ENCODE data around the gene NTN1. TPM values are rescaled to one million over a fixed set of nuclear protein-coding genes. Genes with fewer than 3 reads are reported as not detected.

NTN1 gene
- total RNA-seq, 3 donors from 2014 or later = 2.2 to 3.7 (median 3.3) TPM

DNA sequence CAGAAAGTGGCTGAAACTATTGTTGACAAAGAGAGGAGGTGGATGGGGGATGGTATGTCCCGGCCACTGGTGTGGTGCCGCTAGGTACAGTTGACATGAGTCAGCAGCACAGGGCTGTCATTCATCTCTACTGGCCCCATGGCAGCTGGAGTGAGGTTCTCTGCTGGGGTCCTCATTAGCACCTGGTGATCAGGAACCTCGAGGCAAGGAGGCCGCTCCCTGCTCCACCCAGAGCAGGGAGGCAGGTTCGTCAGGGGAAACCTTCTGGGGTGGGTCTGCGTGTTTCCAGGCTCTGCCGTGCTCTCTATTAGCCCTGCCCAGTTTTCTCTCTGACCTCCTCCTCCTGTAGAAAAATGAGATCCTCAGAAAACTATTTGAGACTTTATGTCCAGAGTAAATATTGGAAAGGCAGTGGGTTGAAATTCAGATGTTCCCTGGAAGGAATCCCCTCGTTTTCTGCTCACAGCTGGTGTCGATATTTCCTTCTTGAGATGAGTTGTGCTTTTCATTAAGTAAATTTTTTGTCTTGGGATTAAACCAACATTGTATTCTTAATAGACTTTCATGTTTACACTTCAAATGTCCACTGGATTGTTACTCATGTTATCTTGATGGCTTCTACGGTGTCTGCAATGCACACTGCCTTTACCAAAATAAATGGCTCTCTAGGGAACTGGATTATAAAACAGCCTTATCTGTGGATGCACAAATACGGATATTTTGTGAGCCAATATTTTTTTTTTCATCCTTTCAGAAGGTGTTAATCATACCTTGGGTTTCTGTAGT, 7.1 kb downstream of the NTN1 start:
- no peak for DNase-seq (ENCODE audit: low spot score in 2 of 2)
- TF ChIP-seq, protein P1, sequence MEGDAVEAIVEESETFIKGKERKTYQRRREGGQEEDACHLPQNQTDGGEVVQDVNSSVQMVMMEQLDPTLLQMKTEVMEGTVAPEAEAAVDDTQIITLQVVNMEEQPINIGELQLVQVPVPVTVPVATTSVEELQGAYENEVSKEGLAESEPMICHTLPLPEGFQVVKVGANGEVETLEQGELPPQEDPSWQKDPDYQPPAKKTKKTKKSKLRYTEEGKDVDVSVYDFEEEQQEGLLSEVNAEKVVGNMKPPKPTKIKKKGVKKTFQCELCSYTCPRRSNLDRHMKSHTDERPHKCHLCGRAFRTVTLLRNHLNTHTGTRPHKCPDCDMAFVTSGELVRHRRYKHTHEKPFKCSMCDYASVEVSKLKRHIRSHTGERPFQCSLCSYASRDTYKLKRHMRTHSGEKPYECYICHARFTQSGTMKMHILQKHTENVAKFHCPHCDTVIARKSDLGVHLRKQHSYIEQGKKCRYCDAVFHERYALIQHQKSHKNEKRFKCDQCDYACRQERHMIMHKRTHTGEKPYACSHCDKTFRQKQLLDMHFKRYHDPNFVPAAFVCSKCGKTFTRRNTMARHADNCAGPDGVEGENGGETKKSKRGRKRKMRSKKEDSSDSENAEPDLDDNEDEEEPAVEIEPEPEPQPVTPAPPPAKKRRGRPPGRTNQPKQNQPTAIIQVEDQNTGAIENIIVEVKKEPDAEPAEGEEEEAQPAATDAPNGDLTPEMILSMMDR (IDR thresholded peaks at IDR 0.05) = no peak
- no peak for TF ChIP-seq POLR2AphosphoS5 (IDR thresholded peaks at IDR 0.05)
- TF ChIP-seq POLR2A (IDR thresholded peaks at IDR 0.05) = no peak
- no peaks in the 10 kb centered on the region for H3K9me3 ChIP-seq
- H3K36me3 ChIP-seq = no peaks in the 10 kb centered on the region
- H3K4me1 ChIP-seq = no peaks in the 10 kb centered on the region
- intact Hi-C loops (cut with DNase I; ENCODE audit: low total_unique reads) = loop anchor here (10.0 kb wide), 1 partner anchor 86 kb away; no protein-coding TSS in a partner anchor
- no peak overlapping the region for H3K27ac ChIP-seq
- H3K4me3 ChIP-seq = no peak overlapping the region
- H3K27me3 ChIP-seq = peaks cover 0 to 3% of the 10 kb centered on the region in 2 donors

DNA sequence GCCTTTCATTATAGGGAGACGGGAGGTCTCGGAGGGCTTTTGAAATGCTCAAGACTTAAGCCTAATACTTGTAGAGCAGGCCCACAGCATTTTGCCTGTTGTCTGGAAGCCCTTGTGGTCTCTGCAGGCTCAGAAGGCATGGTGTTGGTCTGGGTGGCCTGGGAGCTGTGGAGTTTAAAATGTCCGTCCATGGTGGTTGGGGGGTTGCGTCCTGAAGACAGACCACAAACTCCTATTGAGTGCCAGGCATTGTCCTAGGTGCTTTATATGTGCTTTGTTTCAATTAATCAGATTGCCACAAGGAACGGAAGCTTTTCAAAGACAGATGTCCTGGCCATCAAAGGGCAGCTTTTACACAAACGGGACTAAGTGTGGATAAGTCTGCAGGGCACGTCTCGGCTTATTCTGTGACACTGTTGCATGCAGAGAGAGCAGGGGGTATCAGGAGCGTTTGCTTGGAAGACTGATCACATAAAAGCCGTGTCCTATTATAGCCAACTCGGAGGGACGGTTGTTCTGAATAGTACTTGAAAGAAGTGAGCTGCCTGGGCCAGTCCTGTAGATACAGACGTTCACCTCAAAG, 7.8 kb downstream of the NTN1 start:
- intact Hi-C loops (cut with DNase I; ENCODE audit: low total_unique reads) = loop anchor here (10.0 kb wide), 1 partner anchor 86 kb away; no protein-coding TSS in a partner anchor
- Histone ChIP-seq H3K27ac (no peak overlapping the region), H3K4me1 (no peaks in the 10 kb centered on the region), H3K9me3 (no peaks in the 10 kb centered on the region), H3K36me3 (no peaks in the 10 kb centered on the region), H3K27me3 (no peaks in the 10 kb centered on the region), H3K4me3 (no peak overlapping the region)
- no peak for DNase-seq (ENCODE audit: low spot score in 2 of 2)
- TF ChIP-seq POLR2A (IDR thresholded peaks at IDR 0.05) = no peak
- TF ChIP-seq POLR2AphosphoS5 (IDR thresholded peaks at IDR 0.05) = no peak
- TF ChIP-seq, protein P1 (IDR thresholded peaks at IDR 0.05) = no peak

DNA sequence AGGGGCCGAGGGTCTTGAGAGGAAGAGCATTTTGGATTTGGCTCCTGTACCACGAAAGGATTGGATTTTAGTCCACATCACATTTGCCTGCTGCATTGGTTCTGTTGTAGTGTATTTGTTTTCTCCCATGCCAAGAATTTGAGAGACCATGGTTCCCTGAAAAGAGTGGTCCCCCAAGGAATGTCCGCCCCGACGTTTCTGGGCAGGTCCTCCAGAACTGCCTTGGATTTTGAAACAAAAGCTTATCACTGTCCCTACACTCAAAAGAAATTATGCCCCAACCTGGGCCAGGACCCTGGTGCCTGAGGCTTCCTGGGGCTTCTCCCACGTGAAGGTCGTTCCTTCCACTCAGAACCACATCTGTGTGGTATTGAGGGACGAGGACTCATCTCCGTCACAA, 10.8 kb downstream of the NTN1 start:
- Histone ChIP-seq H3K27ac (no peak overlapping the region), H3K36me3 (no peaks in the 10 kb centered on the region), H3K4me3 (no peak overlapping the region), H3K9me3 (no peaks in the 10 kb centered on the region), H3K4me1 (no peaks in the 10 kb centered on the region), H3K27me3 (no peaks in the 10 kb centered on the region)
- TF ChIP-seq, protein P1 (IDR thresholded peaks at IDR 0.05) = no peak
- TF ChIP-seq POLR2AphosphoS5 (IDR thresholded peaks at IDR 0.05) (no peak), POLR2A (IDR thresholded peaks at IDR 0.05) (no peak)
- DNase-seq (ENCODE audit: low spot score in 2 of 2) = no peak
- intact Hi-C loops (cut with DNase I; ENCODE audit: low total_unique reads) = no loop called here

DNA sequence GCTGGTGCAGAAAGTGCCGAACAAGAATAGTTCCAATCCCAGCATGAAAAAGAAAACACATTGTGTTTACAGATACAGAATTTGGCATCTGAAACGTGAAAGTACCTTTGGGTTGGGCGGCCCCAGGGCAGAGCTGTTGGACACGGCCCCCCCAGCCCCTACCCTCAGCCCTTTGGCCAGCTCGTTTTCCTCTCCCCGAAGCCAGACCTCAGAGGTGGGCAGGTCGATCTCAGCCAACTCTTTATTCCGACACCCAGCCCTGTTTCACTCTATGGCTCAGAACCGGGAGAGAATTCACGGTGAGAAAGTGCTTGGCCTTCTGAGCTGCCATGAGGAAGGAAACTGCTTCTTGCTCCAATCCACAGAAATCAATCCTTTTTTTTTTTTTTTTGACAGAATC, 11.3 kb downstream of the NTN1 start:
- Histone ChIP-seq H3K4me3 (no peak overlapping the region), H3K27ac (no peak overlapping the region)

More for the DNA sequence above, 11.3 kb downstream of the NTN1 start:
- intact Hi-C loops (cut with DNase I; ENCODE audit: low total_unique reads) = no loop called here
- Histone ChIP-seq H3K9me3 (no peaks in the 10 kb centered on the region), H3K27me3 (no peaks in the 10 kb centered on the region), H3K36me3 (no peaks in the 10 kb centered on the region), H3K4me1 (no peaks in the 10 kb centered on the region)
- no peak for TF ChIP-seq POLR2A (IDR thresholded peaks at IDR 0.05)
- TF ChIP-seq, protein P1 (IDR thresholded peaks at IDR 0.05) = no peak
- TF ChIP-seq POLR2AphosphoS5 (IDR thresholded peaks at IDR 0.05) = no peak
- no peak for DNase-seq (ENCODE audit: low spot score in 2 of 2)

Measured in breast epithelium (tissue), 4 donors.